BLaER1 (cell line): ENCODE data around the gene DGKG.
A peak's percentile ranks its signal among the peaks of the same experiment; 100 is the strongest.

Source experiments
- H3K27ac ChIP-seq: shearing (Covaris generic); formaldehyde crosslinking; 2 replicates; pipeline ENCODE4 v1.8.1; 2022
- H3K27me3 ChIP-seq: shearing (Covaris generic); formaldehyde crosslinking; 2 replicates; pipeline ENCODE4 v1.8.1; 2022
- H3K36me3 ChIP-seq: shearing (Covaris generic); formaldehyde crosslinking; 2 replicates; pipeline ENCODE4 v1.8.1; 2022
- H3K4me1 ChIP-seq: shearing (Covaris generic); formaldehyde crosslinking; 2 replicates; pipeline ENCODE4 v1.8.1; 2022
- H3K4me2 ChIP-seq: shearing (Covaris generic); formaldehyde crosslinking; 2 replicates; pipeline ENCODE4 v1.8.1; 2022
- H3K4me3 ChIP-seq: shearing (Covaris generic); formaldehyde crosslinking; 2 replicates; pipeline ENCODE4 v1.8.1; 2022
- H3K9ac ChIP-seq: shearing (Covaris generic); formaldehyde crosslinking; 2 replicates; pipeline ENCODE4 v1.8.1; 2022
- H3K9me3 ChIP-seq: shearing (Covaris generic); formaldehyde crosslinking; 2 replicates; pipeline ENCODE4 v1.8.1; 2022
- H4K20me1 ChIP-seq: shearing (Covaris generic); formaldehyde crosslinking; 2 replicates; pipeline ENCODE4 v1.8.1; 2022
- Cebpa-rat ChIP-seq: shearing (Covaris generic); IDR thresholded peaks from 2 replicates; pipeline ENCODE4 v1.8.1; 2022

Gene DGKG

GRCh38 chr3:186110975-186111974 lies 250.8 kb downstream of the DGKG start:
- Histone ChIP-seq H3K27ac (peak overlapping the region; percentile 80), H3K9ac (peak overlapping the region; percentile 80), H4K20me1 (peaks cover 24% of the 10 kb centered on the region), H3K4me3 (peak overlapping the region; percentile 69), H3K4me1 (peaks cover 72% of the 10 kb centered on the region), H3K4me2 (peak overlapping the region; percentile 97), H3K36me3 (no peaks in the 10 kb centered on the region), H3K27me3 (no peaks in the 10 kb centered on the region), H3K9me3 (no peaks in the 10 kb centered on the region)
- TF ChIP-seq Cebpa-rat, result no peak

GRCh38 chr3:186109897-186110803 lies 251.9 kb downstream of the DGKG start:
- H3K9ac ChIP-seq, result peak overlapping the region; percentile 80
- TF ChIP-seq Cebpa-rat, result no peak
- peaks cover 35% of the 10 kb centered on the region for H4K20me1 ChIP-seq
- H3K9me3 ChIP-seq, result no peaks in the 10 kb centered on the region
- no peaks in the 10 kb centered on the region for H3K27me3 ChIP-seq
- H3K4me2 ChIP-seq, result peak overlapping the region; percentile 97
- H3K4me3 ChIP-seq, result peak overlapping the region; percentile 69
- peaks cover 3% of the 10 kb centered on the region; the same call in 1 of the 2 replicates for H3K36me3 ChIP-seq
- H3K27ac ChIP-seq, result peak overlapping the region; percentile 80
- peaks cover 78% of the 10 kb centered on the region for H3K4me1 ChIP-seq

GRCh38 chr3:186108941-186109865 lies 252.8 kb downstream of the DGKG start, which contains the start of gene ETV5:
Gene ETV5 (minus strand): TSS chr3:186109089. CDS start chr3:186105868, 3,221 bp downstream.
- peak within 1 kb of the TSS; percentile 92 for H3K27ac ChIP-seq
- peak within 1 kb of the TSS; percentile 88 for H3K4me3 ChIP-seq
- peak within 1 kb of the TSS; percentile 97 for H3K4me2 ChIP-seq
- H3K27me3 ChIP-seq, result no peaks in the 10 kb centered on the region
- peaks cover 12% of the 10 kb centered on the region for H3K36me3 ChIP-seq
- H4K20me1 ChIP-seq, result peaks cover 44% of the 10 kb centered on the region
- no peak for TF ChIP-seq Cebpa-rat
- H3K4me1 ChIP-seq, result peaks cover 78% of the 10 kb centered on the region
- peak within 1 kb of the TSS; percentile 89 for H3K9ac ChIP-seq
- no peaks in the 10 kb centered on the region for H3K9me3 ChIP-seq

GRCh38 chr3:186108106-186108940 lies 253.7 kb downstream of the DGKG start:
- no peaks in the 10 kb centered on the region for H3K27me3 ChIP-seq
- peaks cover 21% of the 10 kb centered on the region for H3K36me3 ChIP-seq
- peak overlapping the region; percentile 89 for H3K9ac ChIP-seq
- no peak for TF ChIP-seq Cebpa-rat
- H3K27ac ChIP-seq, result peak overlapping the region; percentile 92
- peak overlapping the region; percentile 88 for H3K4me3 ChIP-seq
- H4K20me1 ChIP-seq, result peaks cover 53% of the 10 kb centered on the region
- H3K4me1 ChIP-seq, result peaks cover 78% of the 10 kb centered on the region
- H3K4me2 ChIP-seq, result peak overlapping the region; percentile 88
- H3K9me3 ChIP-seq, result no peaks in the 10 kb centered on the region

GRCh38 chr3:186107215-186108105 lies 254.6 kb downstream of the DGKG start:
- peaks cover 74% of the 10 kb centered on the region for H3K4me1 ChIP-seq
- no peaks in the 10 kb centered on the region for H3K27me3 ChIP-seq
- peaks cover 30% of the 10 kb centered on the region for H3K36me3 ChIP-seq
- no peaks in the 10 kb centered on the region for H3K9me3 ChIP-seq
- peak overlapping the region; percentile 92 for H3K27ac ChIP-seq
- H3K9ac ChIP-seq, result peak overlapping the region; percentile 89
- peak overlapping the region; percentile 88 for H3K4me2 ChIP-seq
- TF ChIP-seq Cebpa-rat, result no peak
- H4K20me1 ChIP-seq, result peaks cover 61% of the 10 kb centered on the region
- H3K4me3 ChIP-seq, result peak overlapping the region; percentile 88

GRCh38 chr3:186105543-186105942 lies 256.5 kb downstream of the DGKG start:
- peaks cover 74% of the 10 kb centered on the region for H4K20me1 ChIP-seq
- TF ChIP-seq Cebpa-rat, result no peak
- H3K27me3 ChIP-seq, result no peaks in the 10 kb centered on the region
- H3K4me2 ChIP-seq, result peak overlapping the region; percentile 88
- H3K4me1 ChIP-seq, result peaks cover 69% of the 10 kb centered on the region
- H3K9ac ChIP-seq, result peak overlapping the region; percentile 35
- H3K4me3 ChIP-seq, result peak overlapping the region; percentile 88; the same call in 1 of the 2 replicates
- no peaks in the 10 kb centered on the region for H3K9me3 ChIP-seq
- H3K36me3 ChIP-seq, result peaks cover 46% of the 10 kb centered on the region
- 0 out of 2 replicates have a peak overlapping the region, but pooled peaks have one; percentile 0 for H3K27ac ChIP-seq

- peaks cover 90% of the 10 kb centered on the region for H4K20me1 ChIP-seq
- H3K9ac ChIP-seq, result no peak overlapping the region
- TF ChIP-seq Cebpa-rat, result no peak
- H3K27me3 ChIP-seq, result no peaks in the 10 kb centered on the region
- peaks cover 86% of the 10 kb centered on the region for H3K4me1 ChIP-seq
- peaks cover 68% of the 10 kb centered on the region for H3K36me3 ChIP-seq
- no peak overlapping the region for H3K27ac ChIP-seq
- H3K4me3 ChIP-seq, result no peak overlapping the region
- no peak overlapping the region for H3K4me2 ChIP-seq
- H3K9me3 ChIP-seq, result no peaks in the 10 kb centered on the region
Observed at GRCh38 chr3:186102687-186103086, 259.3 kb downstream of the DGKG start.
